Inflammatory macrophage (primary cell): Measurements from ENCODE around the gene ABAT.
"Not testable (repeated sequence)": the region's sequence is repeated elsewhere in the genome, so short reads cannot be mapped to it uniquely, and the experiment has no call there.

ENCODE experiments used
- DNase-seq, 2 donors: peaks; one replicate each; pipeline ENCODE4 v3.0.0-alpha.2; 2020 to 2022

ABAT gene

GRCh38 chr16:8788578-8789172 lies 114.3 kb downstream of the ABAT start:
- DNase-seq, result no peak

GRCh38 chr16:8795091-8795490 lies 120.7 kb downstream of the ABAT start:
- DNase-seq, result no peak

- DNase-seq, result no peak
These were observed 121.4 kb downstream of the ABAT start for GRCh38 chr16:8795818-8796217.

GRCh38 chr16:8796469-8797363 lies 122.3 kb downstream of the ABAT start:
- DNase-seq, result no peak

DNA sequence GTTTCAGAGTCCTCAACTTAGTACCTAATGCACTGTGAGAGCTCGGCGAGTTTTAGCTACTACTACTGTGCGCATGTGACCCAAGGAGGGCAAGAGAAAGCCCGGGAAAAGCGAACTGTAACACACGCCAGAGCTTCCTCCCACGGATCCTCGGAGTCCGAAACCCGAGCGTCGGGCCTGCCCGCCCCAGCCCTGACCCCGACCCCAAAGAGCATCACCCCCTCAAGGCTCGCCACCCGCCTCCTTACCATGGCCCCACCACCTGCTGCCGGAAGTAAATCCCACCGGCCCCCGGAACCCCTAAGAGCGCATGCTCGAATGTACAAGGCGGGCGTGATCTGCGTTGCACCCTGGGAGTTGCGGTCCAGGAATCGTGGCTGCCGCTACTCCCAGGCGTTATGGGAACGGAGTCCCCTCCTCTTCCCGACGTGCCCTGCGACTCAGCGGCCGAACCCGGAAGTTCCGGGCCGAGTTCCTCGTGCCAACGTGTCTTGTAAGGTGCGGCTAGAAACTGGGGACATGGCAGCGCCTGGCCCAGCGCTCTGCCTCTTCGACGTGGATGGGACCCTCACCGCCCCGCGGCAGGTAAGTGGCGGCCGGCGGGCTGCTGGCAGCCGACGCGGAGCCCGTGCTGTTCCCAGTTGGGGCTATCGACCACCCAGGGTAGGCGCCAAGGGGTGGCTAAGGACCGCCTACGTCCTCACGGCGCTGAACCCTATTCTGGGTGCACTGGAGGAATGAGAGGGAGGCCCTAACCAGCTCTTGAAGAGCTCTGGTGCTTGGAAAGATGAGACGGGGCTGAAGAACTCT lies 123.2 kb downstream of the ABAT start, which contains the start of the genes PMM2 and TMEM186:
PMM2 (plus strand) TSS at position 476 of the 810 bp plus-strand sequence; CDS start at position 520, 44 bp downstream.
TMEM186 (minus strand) TSS at position 276 of the 810 bp plus-strand sequence; CDS start at position 251, 25 bp downstream.
- DNase-seq, result peak; percentile 97 to 98

DNA sequence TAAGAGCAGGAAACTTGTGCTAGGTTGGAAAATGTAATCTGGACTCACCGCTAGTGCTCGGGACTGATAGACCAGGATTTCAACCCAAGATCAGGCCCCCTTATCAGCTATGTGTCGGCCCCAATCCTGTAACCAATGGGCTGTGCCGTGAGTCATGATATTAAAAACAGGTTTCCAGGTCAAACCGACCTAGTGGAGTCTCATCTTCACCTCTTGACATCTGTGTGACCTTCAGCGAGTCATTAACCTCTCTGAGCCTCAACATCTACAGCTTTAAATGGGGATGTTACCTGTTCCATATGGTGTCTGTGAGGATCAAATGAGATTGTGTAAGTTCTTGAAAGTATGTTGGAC lies 123.7 kb downstream of the ABAT start:
- no peak for DNase-seq

- no peak for DNase-seq
These were observed 124.2 kb downstream of the ABAT start for GRCh38 chr16:8798535-8799157.

DNA sequence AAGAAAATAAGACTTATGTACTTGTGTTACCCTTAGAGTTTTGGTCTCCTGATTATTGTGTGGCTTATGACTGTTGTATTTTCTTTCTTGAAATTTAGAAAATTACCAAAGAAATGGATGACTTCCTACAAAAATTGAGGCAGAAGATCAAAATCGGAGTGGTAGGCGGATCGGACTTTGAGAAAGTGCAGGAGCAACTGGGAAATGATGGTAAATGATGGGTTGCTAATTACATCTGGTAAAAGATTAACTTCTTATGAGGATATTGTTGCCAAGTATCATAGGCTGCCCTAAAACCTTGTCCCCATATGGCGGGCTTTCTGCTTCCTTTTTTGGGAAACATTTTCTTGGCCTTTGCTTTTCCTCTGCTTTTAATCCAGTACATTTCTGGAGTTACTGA lies 127.3 kb downstream of the ABAT start:
- DNase-seq, result no peak

DNA sequence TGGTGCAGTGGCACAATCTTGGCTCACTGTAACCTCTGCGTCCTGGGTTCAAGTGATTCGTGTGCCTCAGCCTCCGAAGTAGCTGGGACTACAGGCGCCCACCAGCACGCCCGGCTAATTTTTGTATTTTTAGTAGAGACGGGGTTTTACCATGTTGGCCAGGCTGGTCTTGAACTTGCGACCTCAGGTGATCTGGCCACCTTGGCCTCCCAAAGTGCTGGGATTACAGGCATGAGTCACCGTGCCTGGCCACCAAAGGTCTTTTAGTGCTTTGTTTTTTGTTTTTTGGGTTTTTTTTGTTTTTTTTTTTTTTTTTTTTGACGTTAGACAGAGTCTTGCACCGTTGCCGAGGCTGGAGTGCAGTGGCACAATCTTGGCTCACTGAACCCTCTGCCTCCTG lies 129.3 kb downstream of the ABAT start:
- not testable (repeated sequence) for DNase-seq

- DNase-seq, result no peak
These were observed 129.9 kb downstream of the ABAT start for GRCh38 chr16:8804313-8804712.

- no peak for DNase-seq
These were observed 132.0 kb downstream of the ABAT start for GRCh38 chr16:8806272-8806983.

- no peak for DNase-seq
These were observed 132.8 kb downstream of the ABAT start for GRCh38 chr16:8807189-8807588.

- DNase-seq, result no peak
These were observed 133.6 kb downstream of the ABAT start for GRCh38 chr16:8808009-8808408.

DNA sequence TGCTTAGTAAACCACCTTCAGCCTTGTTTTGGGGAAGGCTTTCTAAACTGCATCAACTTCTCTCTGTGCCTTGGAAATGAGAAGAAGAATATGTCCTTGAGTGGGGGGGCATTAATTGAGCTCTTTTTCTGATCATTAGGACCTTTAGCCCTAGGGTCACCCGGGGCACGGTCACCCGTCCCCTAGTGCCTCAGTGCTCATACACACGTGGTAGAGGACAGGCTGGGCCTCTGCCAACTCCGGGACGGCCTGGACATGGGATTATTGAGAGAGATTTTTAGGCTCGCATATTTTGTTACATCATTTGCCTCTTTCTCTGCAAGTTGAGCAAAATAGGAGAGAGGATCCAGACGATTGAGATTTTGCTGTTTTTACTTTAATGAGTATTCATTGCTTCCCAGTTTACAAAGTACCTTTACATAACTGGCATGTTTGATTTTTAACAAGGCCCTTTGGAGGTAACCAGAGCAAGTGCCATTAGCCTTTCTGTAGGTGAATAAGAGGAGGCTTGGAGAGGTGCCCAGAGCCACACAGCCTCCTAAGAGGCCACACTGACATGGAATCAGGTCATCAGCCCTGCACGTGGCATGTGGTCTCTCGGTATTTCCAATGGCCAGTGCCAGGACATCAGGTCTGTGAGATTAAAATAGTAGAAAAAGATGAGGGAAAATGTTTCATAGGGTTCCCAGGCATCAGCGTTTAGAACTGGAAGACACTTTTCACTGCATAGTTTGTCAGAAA lies 134.4 kb downstream of the ABAT start:
- no peak for DNase-seq

GRCh38 chr16:8812162-8812843 lies 137.9 kb downstream of the ABAT start:
- DNase-seq, result no peak

GRCh38 chr16:8814095-8814806 lies 139.8 kb downstream of the ABAT start:
- DNase-seq, result no peak

DNA sequence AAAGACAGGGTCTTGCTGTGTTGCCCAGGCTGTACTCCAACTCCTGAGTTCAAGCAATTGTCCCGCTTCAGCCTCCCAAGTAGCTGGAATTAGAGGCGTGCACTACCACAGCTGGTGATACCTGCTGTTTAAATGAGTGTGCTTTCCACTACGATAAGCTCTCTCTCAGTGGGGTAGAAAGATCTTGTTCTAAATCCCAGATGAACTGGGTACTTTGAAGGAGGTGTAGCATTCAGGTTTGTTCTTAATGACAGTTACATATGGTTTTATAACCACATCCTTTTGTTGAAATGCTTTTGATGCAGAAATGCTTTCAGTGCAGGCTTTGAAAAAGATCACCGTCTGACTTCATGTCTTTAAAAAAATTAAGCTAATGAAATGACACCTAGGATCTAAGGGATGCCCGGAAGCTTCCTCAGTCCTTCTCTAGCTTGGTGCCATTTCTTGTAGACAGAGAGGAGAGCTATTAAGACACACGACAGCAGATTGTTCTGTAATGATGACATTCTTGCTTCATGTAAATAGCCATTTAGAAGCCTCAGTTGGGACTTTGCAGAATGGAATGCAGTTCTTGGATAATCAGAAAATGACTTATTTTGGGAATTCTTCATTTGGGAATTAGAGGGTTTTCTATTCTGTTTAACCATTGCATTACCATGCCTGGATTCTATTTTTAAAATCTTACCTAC lies 142.7 kb downstream of the ABAT start:
- DNase-seq, result no peak

DNA sequence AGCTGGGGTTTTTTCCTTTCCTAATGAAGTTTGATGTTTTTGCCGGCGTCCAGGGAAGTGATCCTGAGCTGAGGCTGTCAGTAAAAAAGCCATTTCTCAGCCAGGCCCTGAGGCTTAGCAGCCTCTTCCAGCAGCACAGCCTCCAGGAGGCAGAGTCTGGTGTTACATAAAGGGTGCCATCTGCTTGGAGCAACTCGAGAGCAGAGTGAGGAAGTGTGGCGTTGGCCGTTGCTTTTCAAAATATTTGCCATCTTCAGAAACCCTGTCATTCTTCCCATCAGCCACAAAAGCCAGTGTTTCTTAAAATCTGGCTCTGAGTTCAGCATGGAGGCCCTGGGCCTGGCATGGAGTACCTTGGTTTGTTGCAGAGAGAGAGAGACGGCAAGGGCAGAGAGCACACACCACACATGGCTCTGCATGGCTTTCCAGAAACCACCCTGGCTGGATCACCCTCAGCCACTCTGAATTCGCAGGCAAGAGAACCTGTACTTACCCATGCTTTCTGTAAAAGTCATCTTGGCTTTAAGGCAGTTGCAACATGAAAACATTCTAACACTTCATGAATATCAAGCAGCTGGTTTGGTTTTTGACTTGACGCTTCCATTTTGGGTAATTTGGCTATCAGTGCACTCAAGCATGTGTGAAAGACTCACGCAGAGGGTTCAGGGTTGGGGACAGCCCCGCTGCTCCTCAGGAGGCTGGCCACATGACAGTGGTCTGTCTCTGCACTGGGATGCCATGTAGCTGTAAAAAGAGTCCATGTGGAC lies 144.3 kb downstream of the ABAT start:
- DNase-seq, result peak in 1 of 2 donors; percentile 11
